Transverse colon (tissue), 4 donors: ENCODE results near the gene PIAS3. TPM values are rescaled to one million over a fixed set of nuclear protein-coding genes. Genes with fewer than 3 reads are reported as not detected.

ENCODE experiments used
- DNase-seq: peaks from one replicate; pipeline ENCODE4 v3.0.0-alpha.2; 2019
- H3K27ac ChIP-seq, 4 donors: fragments of 200-600 bp; sonication (generic); 2 replicates each; pipeline ENCODE4 v1.5.1; 2016 to 2018; ENCODE audit warnings: inconsistent platforms in 4 of 4
- H3K27me3 ChIP-seq: fragments of 200-600 bp; sonication (generic); 2 replicates; pipeline ENCODE4 v1.5.1; 2017; ENCODE audit warnings: inconsistent platforms
- H3K36me3 ChIP-seq, 4 donors: fragments of 200-600 bp; sonication (generic); 2 replicates each; pipeline ENCODE4 v1.5.1; 2017 to 2019; ENCODE audit warnings: inconsistent platforms in 4 of 4
- H3K4me1 ChIP-seq, 4 donors: fragments of 200-600 bp; sonication (generic); 2 replicates each; pipeline ENCODE4 v1.5.1; 2017 to 2020; ENCODE audit warnings: inconsistent platforms in 4 of 4
- H3K4me3 ChIP-seq, 4 donors: fragments of 200-600 bp; sonication (generic); 1 replicate in 1 of 4; 2 replicates in 3 of 4; pipeline versions ENCODE4 v1.5.1 to v1.6.1; 2017 to 2019; ENCODE audit warnings: inconsistent platforms in 4 of 4
- H3K9me3 ChIP-seq, 2 donors: fragments of 200-600 bp; sonication (generic); 2 replicates each; pipeline ENCODE4 v1.5.1; 2017 to 2019; ENCODE audit warnings: inconsistent platforms in 2 of 2
- EP300 ChIP-seq: sonication (generic); formaldehyde crosslinking; IDR thresholded peaks from one replicate; pipeline ENCODE4 v1.6.1; 2017; ENCODE audit warnings: antibody characterized with exemption, low read depth
- POLR2A ChIP-seq: fragments of 450-650 bp; IDR thresholded peaks from one replicate; pipeline ENCODE4 v1.6.1; 2016; ENCODE audit warnings: antibody characterized with exemption, mild to moderate bottlenecking, moderate library complexity
- POLR2AphosphoS5 ChIP-seq, 3 donors: sonication (generic); formaldehyde crosslinking; IDR thresholded peaks; one replicate each; pipeline ENCODE4 v1.6.1; 2016; ENCODE audit warnings: antibody characterized with exemption in 3 of 3
- WGBS, 2 donors: methylation state at CpG; one replicate each; pipeline ENCODE4 v1.1.5; 2018; ENCODE audit warnings: low coverage in 1 of 2; 5-methylcytosine and 5-hydroxymethylcytosine counted together
- in situ Hi-C, 4 donors: fragments of 200-750 bp; cut with MboI; loops; one replicate each; pipeline versions ENCODE4 v1.15.0 to v1.15.1; 2017; ENCODE audit warnings: low sequenced_read_pairs in 3 of 4, low pct_ligation_motif_present in 1 of 4, low pct_unique_long_range_greater_than_20kb in 1 of 4
- intact Hi-C: fragments of 100-400 bp; cut with DNase I; formaldehyde crosslinking; loops from one replicate; pipeline ENCODE4 v1.15.1; 2023; ENCODE audit warnings: low total_unique reads
- total RNA-seq, 4 donors: library from RNA; depleted of rRNA; stranded (reverse); fragments of >200 nt; gene quantifications; one replicate each; pipeline ENCODE4 v1.1.0, GENCODE V29; 2016
- TF ChIP-seq, protein P1 (sequence below), 5 experiments: fragments of 200-600 bp in 3 of 5; fragments of 450-650 bp in 2 of 5; sonication (generic) in 3 of 5; IDR thresholded peaks; 1 replicate in 2 of 5; 2 replicates in 3 of 5; pipeline ENCODE4 v1.5.1; 2016 to 2017; ENCODE audit warnings: antibody characterized with exemption in 5 of 5, inconsistent platforms in 3 of 5, mild to moderate bottlenecking in 2 of 5, moderate library complexity in 1 of 5

PIAS3 gene
- total RNA-seq, 4 donors from 2014 or later = 10.2 to 71.6 (median 17.8) TPM

DNA sequence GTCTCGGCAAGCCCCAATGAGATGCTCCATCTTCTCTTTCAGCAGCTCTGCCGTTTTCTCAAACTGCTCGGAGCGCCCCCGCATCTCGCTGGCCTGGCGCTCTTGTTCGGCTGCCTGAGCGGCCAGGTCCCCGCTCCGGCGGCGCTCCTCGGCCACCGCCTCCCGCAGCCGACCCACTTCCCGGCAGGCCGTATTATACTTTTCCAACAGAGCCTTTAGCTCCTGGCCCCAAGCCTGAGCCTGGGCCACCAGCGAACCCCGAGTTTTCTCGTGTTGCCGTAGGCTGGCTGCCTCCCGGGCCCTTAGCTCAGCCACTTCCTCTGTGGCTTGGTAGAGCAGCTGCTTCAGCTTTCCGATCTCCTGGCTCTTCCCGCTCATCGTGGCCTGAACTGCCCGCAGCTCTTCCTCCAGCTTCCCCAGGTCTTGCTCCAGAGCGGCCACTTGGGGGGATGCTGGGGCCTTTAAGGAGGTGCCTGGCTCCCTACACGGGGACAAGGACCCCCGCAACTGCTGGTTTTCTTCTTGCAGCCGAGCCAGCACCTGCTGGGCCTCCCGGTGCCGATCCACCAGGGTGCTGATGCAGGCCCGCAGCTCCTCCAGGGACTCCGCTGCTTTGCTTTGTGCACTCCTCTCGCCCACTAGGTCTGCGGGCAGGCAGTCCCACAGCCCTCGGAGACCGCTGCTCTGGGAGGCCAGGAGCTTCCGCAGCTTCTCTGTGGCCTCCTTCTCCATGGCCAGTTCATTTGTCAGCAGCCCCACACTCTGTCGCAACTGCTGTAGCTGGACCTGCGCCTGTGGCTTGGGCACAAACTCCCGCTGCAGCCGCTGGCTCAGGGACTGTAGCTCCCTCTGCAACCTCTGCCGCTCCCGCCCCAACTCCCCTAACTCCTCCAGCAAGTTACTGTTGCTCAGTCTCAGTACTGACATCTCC, 13.4 kb upstream of the PIAS3 start:
- TF ChIP-seq EP300 = no peak
- TF ChIP-seq POLR2AphosphoS5 (IDR thresholded peaks at IDR 0.05) = no peak
- no peak for TF ChIP-seq POLR2A
- TF ChIP-seq, protein P1, sequence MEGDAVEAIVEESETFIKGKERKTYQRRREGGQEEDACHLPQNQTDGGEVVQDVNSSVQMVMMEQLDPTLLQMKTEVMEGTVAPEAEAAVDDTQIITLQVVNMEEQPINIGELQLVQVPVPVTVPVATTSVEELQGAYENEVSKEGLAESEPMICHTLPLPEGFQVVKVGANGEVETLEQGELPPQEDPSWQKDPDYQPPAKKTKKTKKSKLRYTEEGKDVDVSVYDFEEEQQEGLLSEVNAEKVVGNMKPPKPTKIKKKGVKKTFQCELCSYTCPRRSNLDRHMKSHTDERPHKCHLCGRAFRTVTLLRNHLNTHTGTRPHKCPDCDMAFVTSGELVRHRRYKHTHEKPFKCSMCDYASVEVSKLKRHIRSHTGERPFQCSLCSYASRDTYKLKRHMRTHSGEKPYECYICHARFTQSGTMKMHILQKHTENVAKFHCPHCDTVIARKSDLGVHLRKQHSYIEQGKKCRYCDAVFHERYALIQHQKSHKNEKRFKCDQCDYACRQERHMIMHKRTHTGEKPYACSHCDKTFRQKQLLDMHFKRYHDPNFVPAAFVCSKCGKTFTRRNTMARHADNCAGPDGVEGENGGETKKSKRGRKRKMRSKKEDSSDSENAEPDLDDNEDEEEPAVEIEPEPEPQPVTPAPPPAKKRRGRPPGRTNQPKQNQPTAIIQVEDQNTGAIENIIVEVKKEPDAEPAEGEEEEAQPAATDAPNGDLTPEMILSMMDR (IDR thresholded peaks at IDR 0.05) = no peak
- Histone ChIP-seq H3K9me3 (no peaks in the 10 kb centered on the region), H3K4me3 (peak overlapping the region; percentile 27 to 50 (median 32)), H3K27ac (peak overlapping the region; percentile 76 to 88 (median 79)), H3K36me3 (no peaks in the 10 kb centered on the region), H3K27me3 (peaks cover 26% of the 10 kb centered on the region), H3K4me1 (peaks cover 0 to 16% (median 6%) of the 10 kb centered on the region in 4 donors)
- intact Hi-C loops = no loop called here
- DNase-seq = peak; percentile 46
- WGBS, 2 donors = 13 to 28% methylated on average over 6 to 46 of the region's 47 CpGs
- in situ Hi-C loops = no loop called here

DNA sequence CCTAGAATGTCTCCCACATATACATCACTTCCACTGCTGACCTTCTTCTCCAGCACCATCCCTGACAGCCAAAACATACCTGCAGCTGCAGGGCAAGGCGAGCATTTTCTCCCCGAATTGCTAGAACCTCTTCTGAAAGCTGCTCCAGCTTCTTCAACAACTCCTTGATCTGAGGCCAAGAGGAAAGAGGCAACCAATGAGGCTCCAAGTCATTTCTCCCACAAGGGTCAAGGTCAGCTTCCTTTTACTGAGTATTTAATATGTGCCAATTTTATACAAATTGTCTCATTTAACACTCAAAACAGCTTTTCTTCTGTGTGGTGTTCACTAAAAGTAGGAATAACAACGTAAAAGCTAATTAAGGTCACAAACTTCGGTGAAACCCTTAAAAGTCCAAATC, 9.4 kb upstream of the PIAS3 start:
- H3K36me3 ChIP-seq = no peaks in the 10 kb centered on the region
- no peak for DNase-seq
- H3K4me1 ChIP-seq = peaks cover 0 to 16% (median 6%) of the 10 kb centered on the region in 4 donors
- H3K27ac ChIP-seq = no peak overlapping the region
- H3K27me3 ChIP-seq = peaks cover 21% of the 10 kb centered on the region
- intact Hi-C loops (no loop called here), in situ Hi-C loops (no loop called here)
- 68 to 80% methylated on average over 1 to 4 of the region's 4 CpGs for WGBS, 2 donors
- TF ChIP-seq EP300 (no peak), POLR2A (no peak), POLR2AphosphoS5 (IDR thresholded peaks at IDR 0.05) (no peak)
- TF ChIP-seq, protein P1 (IDR thresholded peaks at IDR 0.05) = no peak
- no peaks in the 10 kb centered on the region for H3K9me3 ChIP-seq
- H3K4me3 ChIP-seq = no peak overlapping the region

DNA sequence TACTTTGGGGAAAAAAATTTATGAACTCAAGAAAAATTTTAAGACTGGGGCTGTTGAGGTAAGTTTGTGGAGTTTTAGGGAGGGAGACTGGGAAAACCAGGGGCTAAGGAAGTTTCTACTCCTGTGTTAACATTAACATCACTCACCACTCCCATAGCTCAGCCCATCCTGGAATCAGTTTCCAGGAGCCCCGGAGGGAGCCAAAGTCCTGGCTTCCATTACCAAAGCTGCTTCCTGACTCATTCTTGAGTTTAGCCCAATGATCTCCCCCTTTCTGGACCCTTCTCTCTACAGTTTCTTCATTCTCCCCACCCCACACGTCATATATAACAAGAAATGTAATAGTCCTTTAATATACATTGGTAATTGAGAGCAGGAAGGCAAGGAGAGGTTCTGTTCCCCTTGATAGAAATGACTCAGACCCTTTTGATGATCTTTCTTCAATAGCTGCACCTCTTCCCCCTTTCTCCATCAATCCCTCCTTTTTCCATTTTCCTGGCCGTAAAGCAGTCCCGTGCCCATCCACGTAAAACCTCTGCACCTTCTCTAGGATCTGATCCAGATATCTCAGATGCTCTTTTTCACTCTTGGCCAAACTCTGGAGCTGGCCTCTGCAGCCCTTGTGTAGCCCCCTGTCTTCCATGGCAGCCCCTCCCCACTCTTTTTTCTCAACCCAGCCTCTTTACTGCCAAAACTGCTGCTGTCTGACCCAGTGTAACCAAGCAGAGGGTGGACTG, 4.6 kb upstream of the PIAS3 start:
- H3K4me3 ChIP-seq = no peak overlapping the region
- DNase-seq = no peak
- in situ Hi-C loops = no loop called here
- H3K36me3 ChIP-seq = no peaks in the 10 kb centered on the region
- no peaks in the 10 kb centered on the region for H3K9me3 ChIP-seq
- no peak overlapping the region for H3K27ac ChIP-seq
- TF ChIP-seq POLR2A = no peak
- TF ChIP-seq EP300 = no peak
- TF ChIP-seq, protein P1 (IDR thresholded peaks at IDR 0.05) = no peak
- TF ChIP-seq POLR2AphosphoS5 (IDR thresholded peaks at IDR 0.05) = no peak
- intact Hi-C loops = no loop called here
- H3K4me1 ChIP-seq = peaks cover 0 to 8% (median 5%) of the 10 kb centered on the region in 4 donors
- H3K27me3 ChIP-seq = no peaks in the 10 kb centered on the region
- WGBS, 2 donors = 71 to 100% methylated on average over 1 to 5 of the region's 5 CpGs

DNA sequence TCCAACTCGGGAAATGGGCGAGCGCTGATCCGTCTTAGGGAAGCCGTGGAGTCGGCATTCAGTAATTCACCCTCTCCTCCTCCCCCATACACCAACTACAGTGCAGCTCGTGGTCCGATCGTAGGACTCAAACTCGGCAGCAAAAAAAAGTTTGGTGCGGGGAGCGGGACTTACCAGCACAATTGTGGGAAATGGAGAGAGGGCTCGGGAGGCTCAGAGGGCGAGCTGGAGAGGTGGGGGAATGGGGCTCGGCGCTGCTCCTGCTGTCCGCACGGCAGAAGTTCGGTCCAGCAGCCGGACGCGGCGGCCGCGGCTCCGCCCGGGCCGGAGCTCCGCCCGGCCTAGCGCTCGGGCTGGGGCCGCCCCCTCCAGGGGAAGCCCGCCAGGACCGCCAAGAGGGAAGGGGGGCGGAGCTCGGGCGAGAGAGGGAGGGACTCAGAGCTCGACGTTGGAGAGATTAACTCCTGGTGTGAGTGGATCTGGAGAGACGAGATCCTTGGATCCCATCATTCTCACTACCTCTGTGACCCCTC, 676 bp upstream of the PIAS3 start:
- H3K9me3 ChIP-seq = no peaks in the 10 kb centered on the region
- 0% methylated on average over 23 of the region's 41 CpGs; no CpG with 5 or more reads in 1 of the 2 donors for WGBS, 2 donors
- H3K36me3 ChIP-seq = peaks cover 0 to 16% (median 4%) of the 10 kb centered on the region in 4 donors
- intact Hi-C loops = no loop called here
- peak; percentile 94 for DNase-seq
- H3K27me3 ChIP-seq = no peaks in the 10 kb centered on the region
- H3K27ac ChIP-seq = peak overlapping the region; percentile 90 to 94 (median 92)
- TF ChIP-seq POLR2A = peak; percentile 61
- TF ChIP-seq, protein P1 (IDR thresholded peaks at IDR 0.05) = peak in 2 of 5 experiments; percentile 25 to 26
- TF ChIP-seq POLR2AphosphoS5 (IDR thresholded peaks at IDR 0.05) = peak; percentile 53 to 82 (median 79)
- TF ChIP-seq EP300 = no peak
- peaks cover 6 to 17% (median 13%) of the 10 kb centered on the region in 4 donors for H3K4me1 ChIP-seq
- peak overlapping the region; percentile 64 to 89 (median 80) for H3K4me3 ChIP-seq
- in situ Hi-C loops = no loop called here
